Endothelial cell of umbilical vein (primary cell): ENCODE results near the gene TAS1R1. TPM values are rescaled to one million over a fixed set of nuclear protein-coding genes. Genes with fewer than 3 reads are reported as not detected.

Experiments used
- BruUV-seq: library from RNA; stranded (reverse); fragments of 400-500 nt; replicated peaks from 2 replicates; lab custom pipeline; 2021; lab: Mats Ljungman, UMichigan
- CTCF ChIA-PET: fragments of 300-600, 350-600 bp; sonication (Branson Sonifier 250); formaldehyde crosslinking; loops from one replicate; lab custom pipeline; 2021; ENCODE audit warnings: antibody characterized with exemption, inconsistent platforms; lab: Charles Lee
- POLR2A ChIA-PET: fragments of 300-600, 350-600 bp; sonication (Branson Sonifier 250); formaldehyde crosslinking; loops from one replicate; lab custom pipeline; 2021; ENCODE audit warnings: antibody characterized with exemption, inconsistent platforms; lab: Charles Lee
- DNase-seq: peaks from one replicate; pipeline ENCODE4 v3.0.0-alpha.2; 2011; ENCODE audit warnings: low read depth, low spot score
- FAIRE-seq: peaks from 2 replicates; lab custom pipeline; 2011; peaks lifted over from hg19 to GRCh38; lab: Jason Lieb, UNC
- H2AFZ ChIP-seq: 2 replicates; pipeline ENCODE4 v1.6.0; 2012; ENCODE audit warnings: low read depth, low read length, control low read depth, inconsistent platforms
- H3K27ac ChIP-seq: 2 replicates; pipeline ENCODE4 v1.5.1; 2011; ENCODE audit warnings: low read depth, mild to moderate bottlenecking, control low read depth, low read length, moderate library complexity; ENCODE audit not compliant: insufficient read depth
- H3K27me3 ChIP-seq, 2 experiments: 2 replicates each; pipeline versions ENCODE4 v1.6.0 to v1.6.1; 2011; ENCODE audit warnings: low read length in 2 of 2, mixed read lengths in 1 of 2; ENCODE audit not compliant: control insufficient read depth in 2 of 2, insufficient read depth in 2 of 2
- H3K36me3 ChIP-seq, 2 experiments: 2 replicates in 1 of 2; 3 replicates in 1 of 2; pipeline ENCODE4 v1.5.1; 2011; ENCODE audit warnings: low read length in 2 of 2, mild to moderate bottlenecking in 1 of 2, moderate library complexity in 1 of 2; ENCODE audit not compliant: control insufficient read depth in 2 of 2, insufficient read depth in 2 of 2; ENCODE audit errors: extremely low read depth in 1 of 2
- H3K4me1 ChIP-seq: 3 replicates; pipeline ENCODE4 v1.5.1; 2011; ENCODE audit warnings: mild to moderate bottlenecking, low read length; ENCODE audit not compliant: control insufficient read depth, insufficient read depth; ENCODE audit errors: extremely low read depth
- H3K4me2 ChIP-seq: 2 replicates; pipeline ENCODE4 v1.6.1; 2011; ENCODE audit warnings: low read length, control low read depth, mixed read lengths; ENCODE audit not compliant: insufficient read depth
- H3K4me3 ChIP-seq, 3 experiments: fragments of 200-600 bp in 1 of 3; sonication (generic), shearing (Covaris generic) in 1 of 3; replicated peaks in 1 of 3; 2 replicates each; pipeline ENCODE4 v1.5.1; 2011 to 2016; ENCODE audit warnings: control low read depth in 3 of 3, low read length in 3 of 3, mild to moderate bottlenecking in 2 of 3, inconsistent platforms in 1 of 3, low read depth in 1 of 3, moderate library complexity in 1 of 3; ENCODE audit not compliant: insufficient read depth in 1 of 3
- H3K79me2 ChIP-seq: 2 replicates; pipeline ENCODE4 v1.6.0; 2012; ENCODE audit warnings: low read length, inconsistent platforms; ENCODE audit not compliant: control insufficient read depth, insufficient read depth
- H3K9ac ChIP-seq: replicated peaks from 2 replicates; pipeline ENCODE3; 2011; ENCODE audit warnings: low read length, control low read depth; ENCODE audit not compliant: insufficient read depth; ENCODE audit errors: extremely low read depth
- H3K9me1 ChIP-seq: replicated peaks from 3 replicates; pipeline ENCODE4 v1.6.0; 2011; ENCODE audit warnings: mild to moderate bottlenecking, low read length; ENCODE audit not compliant: control insufficient read depth, insufficient read depth; ENCODE audit errors: extremely low read depth
- H3K9me3 ChIP-seq: replicated peaks from 2 replicates; pipeline ENCODE4 v1.5.1; 2012; ENCODE audit warnings: low read length, inconsistent platforms; ENCODE audit not compliant: control insufficient read depth, insufficient read depth
- H4K20me1 ChIP-seq: replicated peaks from 2 replicates; pipeline ENCODE3; 2011; ENCODE audit warnings: mild to moderate bottlenecking, low read length; ENCODE audit not compliant: control insufficient read depth, insufficient read depth; ENCODE audit errors: extremely low read depth
- CTCF ChIP-seq, 2 donors: IDR thresholded peaks; 1 replicate in 1 of 2; 2 replicates in 1 of 2; pipeline ENCODE4 v1.5.1; 2011; ENCODE audit warnings: low read length in 2 of 2, mild to moderate bottlenecking in 2 of 2, moderate library complexity in 2 of 2, control low read depth in 1 of 2, inconsistent platforms in 1 of 2, low read depth in 1 of 2; ENCODE audit not compliant: insufficient read depth in 1 of 2; ENCODE audit errors: extremely low read depth in 1 of 2
- EZH2 ChIP-seq: IDR thresholded peaks from 2 replicates; pipeline ENCODE4 v1.6.1; 2012; ENCODE audit warnings: borderline replicate concordance, low read depth, mild to moderate bottlenecking, moderate library complexity, low read length, inconsistent platforms; ENCODE audit not compliant: severe bottlenecking
- FOS ChIP-seq: IDR thresholded peaks from 2 replicates; pipeline ENCODE4 v1.6.1; 2011; ENCODE audit warnings: mild to moderate bottlenecking, low read length, moderate library complexity, borderline replicate concordance; ENCODE audit not compliant: insufficient read depth
- GATA2 ChIP-seq: IDR thresholded peaks from 2 replicates; pipeline ENCODE4 v1.7.0; 2011; ENCODE audit warnings: low read depth, mild to moderate bottlenecking, moderate library complexity, mixed read lengths, low read length; ENCODE audit not compliant: insufficient read length, insufficient read depth
- JUN ChIP-seq: IDR thresholded peaks from 2 replicates; pipeline ENCODE4 v1.6.1; 2011; ENCODE audit warnings: borderline replicate concordance, low read depth; ENCODE audit not compliant: insufficient read length, insufficient read depth
- MYC ChIP-seq: IDR thresholded peaks from one replicate; pipeline ENCODE4 v1.6.1; 2011; ENCODE audit warnings: mild to moderate bottlenecking, low read depth, low read length
- POLR2A ChIP-seq: IDR thresholded peaks from 2 replicates; pipeline ENCODE4 v1.6.1; 2012; ENCODE audit warnings: low read depth, mild to moderate bottlenecking, control low read depth, low read length
- dilution Hi-C: fragments of 300-500 bp; cut with MboI; formaldehyde crosslinking; loops from one replicate; pipeline ENCODE4 v1.15.0; 2019; ENCODE audit warnings: low sequenced_read_pairs; ENCODE audit not compliant: extremely low pct_ligation_motif_present
- intact Hi-C: fragments of 100-400 bp; cut with micrococcal nuclease; formaldehyde crosslinking; loops from one replicate; pipeline ENCODE4 v1.10.0; 2022
- polyA plus RNA-seq, 4 experiments: library from polyadenylated mRNA; depleted of rRNA in 3 of 4; stranded (reverse) in 3 of 4; unstranded in 1 of 4; fragments of >200 nt; gene quantifications; 2 replicates each; pipeline versions ENCODE4 v1.2.1 to v1.2.3, GENCODE V29; 2011 to 2012; ENCODE audit warnings: missing spikeins in 1 of 4
- total RNA-seq: library from RNA; stranded (reverse); gene quantifications from 2 replicates; pipeline ENCODE4 v1.2.3, GENCODE V29; 2021

Gene TAS1R1
- total and polyA plus RNA-seq, 2 donors (not counting 3 experiments of a cell fraction or from before 2014, with no cell fraction given), result not detected

GRCh38 chr1:6511561-6512244 lies 43.4 kb upstream of the TAS1R1 start:
- H3K79me2 ChIP-seq, result no peaks in the 10 kb centered on the region
- CTCF ChIA-PET, result interaction anchor here (4.5 kb wide), 1 partner anchor 12 kb away, joined by 32 read pairs; no protein-coding TSS in a partner anchor
- no peak overlapping the region for H3K4me2 ChIP-seq
- intact Hi-C loops, result no loop called here
- no peak for DNase-seq
- no peaks in the 10 kb centered on the region for H3K4me1 ChIP-seq
- no peak overlapping the region for H2AFZ ChIP-seq
- POLR2A ChIA-PET, result no interaction called here
- no peak overlapping the region for H3K4me3 ChIP-seq
- no peak for FAIRE-seq
- no peaks in the 10 kb centered on the region for H4K20me1 ChIP-seq
- no TSS peak for BruUV-seq
- H3K27ac ChIP-seq, result no peak overlapping the region
- no peak overlapping the region for H3K9ac ChIP-seq
- dilution Hi-C loops, result no loop called here
- TF ChIP-seq CTCF (IDR thresholded peaks at IDR 0.05; ENCODE audit: extremely low read depth in 1 of 2, insufficient read depth in 1 of 2, low read depth in 1 of 2, low read length in 2 of 2), result no peak
- no peaks in the 10 kb centered on the region for H3K9me1 ChIP-seq
- H3K27me3 ChIP-seq, result no peaks in the 10 kb centered on the region
- no peaks in the 10 kb centered on the region for H3K9me3 ChIP-seq
- H3K36me3 ChIP-seq, result no peaks in the 10 kb centered on the region

- H2AFZ ChIP-seq, result no peak overlapping the region
- TF ChIP-seq EZH2 (no peak), FOS (no peak), CTCF (IDR thresholded peaks at IDR 0.05; ENCODE audit: extremely low read depth in 1 of 2, insufficient read depth in 1 of 2, low read depth in 1 of 2, low read length in 2 of 2) (no peak), JUN (no peak), GATA2 (no peak), POLR2A (no peak), MYC (no peak)
- no peaks in the 10 kb centered on the region for H3K9me3 ChIP-seq
- H3K4me3 ChIP-seq, result no peak overlapping the region
- H3K27ac ChIP-seq, result no peak overlapping the region
- dilution Hi-C loops (no loop called here), intact Hi-C loops (no loop called here)
- no peaks in the 10 kb centered on the region for H3K27me3 ChIP-seq
- H3K79me2 ChIP-seq, result no peaks in the 10 kb centered on the region
- no peaks in the 10 kb centered on the region for H4K20me1 ChIP-seq
- H3K9me1 ChIP-seq, result no peaks in the 10 kb centered on the region
- no peaks in the 10 kb centered on the region for H3K36me3 ChIP-seq
- ChIA-PET CTCF (interaction anchor here (0.7 to 4.5 kb wide), 2 partner anchors 11 to 21 kb away, joined by 3 to 32 read pairs; partner anchors contain the start of gene PLEKHG5), POLR2A (no interaction called here)
- BruUV-seq, result no TSS peak
- DNase-seq (no peak), FAIRE-seq (no peak)
- no peak overlapping the region for H3K4me2 ChIP-seq
- H3K9ac ChIP-seq, result no peak overlapping the region
- H3K4me1 ChIP-seq, result no peaks in the 10 kb centered on the region
These were observed 42.7 kb upstream of the TAS1R1 start for GRCh38 chr1:6512245-6512907.
